ENCODE results near the gene XRCC4.

The XRCC4 gene

GRCh38 chr5:83331842-83332241 lies 254.5 kb downstream of the XRCC4 start:
- TF ChIP-seq PAX5 (IDR thresholded peaks at IDR 0.05; ENCODE audit: insufficient read depth, low read length, severe bottlenecking) (no peak), SPI1 (IDR thresholded peaks at IDR 0.05; ENCODE audit: low read depth, low read length) (no peak), POLR2A (IDR thresholded peaks at IDR 0.05; ENCODE audit: low read depth, low read length) (no peak), TAF1 (IDR thresholded peaks at IDR 0.05; ENCODE audit: low read depth, low read length) (no peak), POLR2AphosphoS5 (IDR thresholded peaks at IDR 0.05; ENCODE audit: low read depth, low read length) (no peak), POU2F2 (IDR thresholded peaks at IDR 0.05; ENCODE audit: low read depth, low read length) (no peak)

GRCh38 chr5:83337453-83338035 lies 260.2 kb downstream of the XRCC4 start:
- FAIRE-seq = no peak
- DNase-seq (ENCODE audit: insufficient read length, low spot score) = no peak
- TF ChIP-seq POLR2AphosphoS5 (IDR thresholded peaks at IDR 0.05; ENCODE audit: low read depth, low read length) (no peak), POLR2A (IDR thresholded peaks at IDR 0.05; ENCODE audit: low read depth, low read length) (no peak), TAF1 (IDR thresholded peaks at IDR 0.05; ENCODE audit: low read depth, low read length) (no peak), POU2F2 (IDR thresholded peaks at IDR 0.05; ENCODE audit: low read depth, low read length) (no peak), PAX5 (IDR thresholded peaks at IDR 0.05; ENCODE audit: insufficient read depth, low read length, severe bottlenecking) (no peak), SPI1 (IDR thresholded peaks at IDR 0.05; ENCODE audit: low read depth, low read length) (no peak)

More at GRCh38 chr5:83331842-83332241, 254.5 kb downstream of the XRCC4 start:
- no peak for FAIRE-seq
- no peak for DNase-seq (ENCODE audit: insufficient read length, low spot score)

GRCh38 chr5:83340511-83340918 lies 263.2 kb downstream of the XRCC4 start:
- TF ChIP-seq POU2F2 (IDR thresholded peaks at IDR 0.05; ENCODE audit: low read depth, low read length) (no peak), PAX5 (IDR thresholded peaks at IDR 0.05; ENCODE audit: insufficient read depth, low read length, severe bottlenecking) (no peak), POLR2AphosphoS5 (IDR thresholded peaks at IDR 0.05; ENCODE audit: low read depth, low read length) (no peak), TAF1 (IDR thresholded peaks at IDR 0.05; ENCODE audit: low read depth, low read length) (no peak), SPI1 (IDR thresholded peaks at IDR 0.05; ENCODE audit: low read depth, low read length) (no peak), POLR2A (IDR thresholded peaks at IDR 0.05; ENCODE audit: low read depth, low read length) (no peak)
- DNase-seq (ENCODE audit: insufficient read length, low spot score) (no peak), FAIRE-seq (no peak)

- no peak for FAIRE-seq
- DNase-seq (ENCODE audit: insufficient read length, low spot score) = no peak
- TF ChIP-seq POLR2A (IDR thresholded peaks at IDR 0.05; ENCODE audit: low read depth, low read length) (no peak), PAX5 (IDR thresholded peaks at IDR 0.05; ENCODE audit: insufficient read depth, low read length, severe bottlenecking) (no peak), POU2F2 (IDR thresholded peaks at IDR 0.05; ENCODE audit: low read depth, low read length) (no peak)
Measured at GRCh38 chr5:83341815-83342334, 264.5 kb downstream of the XRCC4 start.

GRCh38 chr5:83342465-83342864 lies 265.1 kb downstream of the XRCC4 start:
- DNase-seq (ENCODE audit: insufficient read length, low spot score) (no peak), FAIRE-seq (no peak)
- no peak for TF ChIP-seq POLR2A (IDR thresholded peaks at IDR 0.05; ENCODE audit: low read depth, low read length)
- TF ChIP-seq PAX5 (IDR thresholded peaks at IDR 0.05; ENCODE audit: insufficient read depth, low read length, severe bottlenecking) = no peak
- TF ChIP-seq TAF1 (IDR thresholded peaks at IDR 0.05; ENCODE audit: low read depth, low read length) = no peak
- no peak for TF ChIP-seq SPI1 (IDR thresholded peaks at IDR 0.05; ENCODE audit: low read depth, low read length)
- TF ChIP-seq POLR2AphosphoS5 (IDR thresholded peaks at IDR 0.05; ENCODE audit: low read depth, low read length) = no peak
- TF ChIP-seq POU2F2 (IDR thresholded peaks at IDR 0.05; ENCODE audit: low read depth, low read length) = no peak

GRCh38 chr5:83343299-83343698 lies 266.0 kb downstream of the XRCC4 start:
- FAIRE-seq = no peak

GRCh38 chr5:83345423-83345822 lies 268.1 kb downstream of the XRCC4 start:
- no peak for TF ChIP-seq PAX5 (IDR thresholded peaks at IDR 0.05; ENCODE audit: insufficient read depth, low read length, severe bottlenecking)
- TF ChIP-seq POU2F2 (IDR thresholded peaks at IDR 0.05; ENCODE audit: low read depth, low read length) = no peak
- no peak for TF ChIP-seq POLR2A (IDR thresholded peaks at IDR 0.05; ENCODE audit: low read depth, low read length)
- no peak for TF ChIP-seq SPI1 (IDR thresholded peaks at IDR 0.05; ENCODE audit: low read depth, low read length)
- TF ChIP-seq POLR2AphosphoS5 (IDR thresholded peaks at IDR 0.05; ENCODE audit: low read depth, low read length) = no peak
- TF ChIP-seq TAF1 (IDR thresholded peaks at IDR 0.05; ENCODE audit: low read depth, low read length) = no peak
- no peak for DNase-seq (ENCODE audit: insufficient read length, low spot score)
- FAIRE-seq = no peak

More at GRCh38 chr5:83343299-83343698, 266.0 kb downstream of the XRCC4 start:
- DNase-seq (ENCODE audit: insufficient read length, low spot score) = no peak
- TF ChIP-seq POLR2AphosphoS5 (IDR thresholded peaks at IDR 0.05; ENCODE audit: low read depth, low read length) (no peak), TAF1 (IDR thresholded peaks at IDR 0.05; ENCODE audit: low read depth, low read length) (no peak), SPI1 (IDR thresholded peaks at IDR 0.05; ENCODE audit: low read depth, low read length) (no peak), POU2F2 (IDR thresholded peaks at IDR 0.05; ENCODE audit: low read depth, low read length) (no peak), PAX5 (IDR thresholded peaks at IDR 0.05; ENCODE audit: insufficient read depth, low read length, severe bottlenecking) (no peak), POLR2A (IDR thresholded peaks at IDR 0.05; ENCODE audit: low read depth, low read length) (no peak)

GRCh38 chr5:83348281-83348780 lies 271.0 kb downstream of the XRCC4 start:
- TF ChIP-seq PAX5 (IDR thresholded peaks at IDR 0.05; ENCODE audit: insufficient read depth, low read length, severe bottlenecking) = no peak
- TF ChIP-seq SPI1 (IDR thresholded peaks at IDR 0.05; ENCODE audit: low read depth, low read length) = no peak
- TF ChIP-seq TAF1 (IDR thresholded peaks at IDR 0.05; ENCODE audit: low read depth, low read length) = no peak
- no peak for TF ChIP-seq POLR2A (IDR thresholded peaks at IDR 0.05; ENCODE audit: low read depth, low read length)
- TF ChIP-seq POU2F2 (IDR thresholded peaks at IDR 0.05; ENCODE audit: low read depth, low read length) = no peak
- DNase-seq (ENCODE audit: insufficient read length, low spot score) (no peak), FAIRE-seq (no peak)

- no peak for DNase-seq (ENCODE audit: insufficient read length, low spot score)
- no peak for FAIRE-seq
- TF ChIP-seq POLR2A (IDR thresholded peaks at IDR 0.05; ENCODE audit: low read depth, low read length) = no peak
- no peak for TF ChIP-seq TAF1 (IDR thresholded peaks at IDR 0.05; ENCODE audit: low read depth, low read length)
- TF ChIP-seq PAX5 (IDR thresholded peaks at IDR 0.05; ENCODE audit: insufficient read depth, low read length, severe bottlenecking) = no peak
- no peak for TF ChIP-seq SPI1 (IDR thresholded peaks at IDR 0.05; ENCODE audit: low read depth, low read length)
- no peak for TF ChIP-seq POLR2AphosphoS5 (IDR thresholded peaks at IDR 0.05; ENCODE audit: low read depth, low read length)
- TF ChIP-seq POU2F2 (IDR thresholded peaks at IDR 0.05; ENCODE audit: low read depth, low read length) = no peak
Measured at GRCh38 chr5:83353231-83353630, 275.9 kb downstream of the XRCC4 start.

Measured in GM12891 (cell line).